Astrocyte of the spinal cord (primary cell): Measurements from ENCODE around the gene HS2ST1.

ENCODE experiments used
- DNase-seq: peaks from one replicate; pipeline ENCODE4 v3.0.0; 2011; ENCODE audit warnings: low read depth, low spot score
- H3K4me3 ChIP-seq: 2 replicates; pipeline ENCODE4 v1.5.1; 2011; ENCODE audit warnings: low read depth, mild to moderate bottlenecking, low read length, moderate library complexity
- CTCF ChIP-seq: IDR thresholded peaks from 2 replicates; pipeline ENCODE4 v1.5.1; 2012; ENCODE audit warnings: low read depth, mild to moderate bottlenecking, low read length, inconsistent platforms
- in situ Hi-C: cut with HindIII; loops from 2 replicates; pipeline ENCODE4 v1.10.0; 2017; ENCODE audit warnings: low sequenced_read_pairs

Gene HS2ST1

GRCh38 chr1:87093286-87093685, 178.9 kb downstream of the HS2ST1 start:
- no peak for TF ChIP-seq CTCF
- in situ Hi-C loops: no loop called here
- H3K4me3 ChIP-seq: no peak overlapping the region
- DNase-seq: no peak

- in situ Hi-C loops: no loop called here
- no peak for DNase-seq
- no peak for TF ChIP-seq CTCF
- no peak overlapping the region for H3K4me3 ChIP-seq
Observed at GRCh38 chr1:87094238-87094637, 179.8 kb downstream of the HS2ST1 start.

- H3K4me3 ChIP-seq: no peak overlapping the region
- no peak for DNase-seq
- in situ Hi-C loops: no loop called here
- no peak for TF ChIP-seq CTCF
Observed at GRCh38 chr1:87100271-87100670, 185.8 kb downstream of the HS2ST1 start.

- TF ChIP-seq CTCF: no peak
- DNase-seq: no peak
- no peak overlapping the region for H3K4me3 ChIP-seq
- in situ Hi-C loops: no loop called here
Observed at GRCh38 chr1:87103074-87103473, 188.6 kb downstream of the HS2ST1 start.

- H3K4me3 ChIP-seq: no peak overlapping the region
- in situ Hi-C loops: no loop called here
- no peak for DNase-seq
- TF ChIP-seq CTCF: no peak
Observed at GRCh38 chr1:87104140-87104539, 189.7 kb downstream of the HS2ST1 start.

- no peak for TF ChIP-seq CTCF
- in situ Hi-C loops: no loop called here
- DNase-seq: no peak
- no peak overlapping the region for H3K4me3 ChIP-seq
Observed at GRCh38 chr1:87104945-87105344, 190.5 kb downstream of the HS2ST1 start.

- in situ Hi-C loops: no loop called here
- no peak overlapping the region for H3K4me3 ChIP-seq
- no peak for TF ChIP-seq CTCF
- DNase-seq: no peak
Observed at GRCh38 chr1:87106144-87106543, 191.7 kb downstream of the HS2ST1 start.
